ENCODE data around the gene PPT2. TPM values are rescaled to one million over a fixed set of nuclear protein-coding genes. Genes with fewer than 3 reads are reported as not detected.
A peak's percentile ranks its signal among the peaks of the same experiment; 100 is the strongest.

PPT2 gene
- total and polyA plus RNA-seq, 9 donors: 33.5 to 63.9 (median 43.9) TPM

DNA sequence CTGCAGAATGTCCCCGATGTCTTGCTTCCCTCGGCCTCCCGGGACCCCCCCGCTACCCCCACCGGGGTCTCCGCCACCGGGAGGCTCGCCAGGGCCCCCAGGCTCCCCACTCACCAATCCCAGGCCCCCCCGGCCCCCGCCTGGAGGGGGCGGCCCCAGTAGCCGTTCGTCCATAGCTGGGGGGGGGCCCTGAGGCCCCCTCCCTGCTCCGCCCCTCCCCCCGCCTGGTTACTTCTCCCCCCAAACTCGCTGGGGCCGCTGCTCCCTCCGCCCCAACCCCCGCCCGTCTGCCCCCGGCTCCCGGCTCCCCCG lies 35.8 kb downstream of the PPT2 start:
- H3K36me3 ChIP-seq: no peaks in the 10 kb centered on the region
- peak overlapping the region; percentile 55 for H3K4me3 ChIP-seq
- H3K27ac ChIP-seq: peak overlapping the region; percentile 93 to 95
- 0 to 5% (median 0%) methylated on average over 8 to 23 of the region's 23 CpGs for WGBS, 3 donors
- intact Hi-C loops (cut with DNase I): loop anchor here in 1 of 4 donors (10.0 kb wide), 2 partner anchors 465 to 785 kb away; partner anchors contain the start of genes DDAH2, LY6G6C and MPIG6B
- TF ChIP-seq EP300 (IDR thresholded peaks at IDR 0.05): no peak
- no peak for TF ChIP-seq POLR2A (IDR thresholded peaks at IDR 0.05)
- TF ChIP-seq, protein P1, sequence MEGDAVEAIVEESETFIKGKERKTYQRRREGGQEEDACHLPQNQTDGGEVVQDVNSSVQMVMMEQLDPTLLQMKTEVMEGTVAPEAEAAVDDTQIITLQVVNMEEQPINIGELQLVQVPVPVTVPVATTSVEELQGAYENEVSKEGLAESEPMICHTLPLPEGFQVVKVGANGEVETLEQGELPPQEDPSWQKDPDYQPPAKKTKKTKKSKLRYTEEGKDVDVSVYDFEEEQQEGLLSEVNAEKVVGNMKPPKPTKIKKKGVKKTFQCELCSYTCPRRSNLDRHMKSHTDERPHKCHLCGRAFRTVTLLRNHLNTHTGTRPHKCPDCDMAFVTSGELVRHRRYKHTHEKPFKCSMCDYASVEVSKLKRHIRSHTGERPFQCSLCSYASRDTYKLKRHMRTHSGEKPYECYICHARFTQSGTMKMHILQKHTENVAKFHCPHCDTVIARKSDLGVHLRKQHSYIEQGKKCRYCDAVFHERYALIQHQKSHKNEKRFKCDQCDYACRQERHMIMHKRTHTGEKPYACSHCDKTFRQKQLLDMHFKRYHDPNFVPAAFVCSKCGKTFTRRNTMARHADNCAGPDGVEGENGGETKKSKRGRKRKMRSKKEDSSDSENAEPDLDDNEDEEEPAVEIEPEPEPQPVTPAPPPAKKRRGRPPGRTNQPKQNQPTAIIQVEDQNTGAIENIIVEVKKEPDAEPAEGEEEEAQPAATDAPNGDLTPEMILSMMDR (IDR thresholded peaks at IDR 0.05): no peak
- H3K27me3 ChIP-seq: no peaks in the 10 kb centered on the region
- DNase-seq: peak in 4 of 5 donors; percentile 72 to 85 (median 79)
- no peaks in the 10 kb centered on the region for H3K9me3 ChIP-seq
- peaks cover 5% of the 10 kb centered on the region for H3K4me1 ChIP-seq (ENCODE audit: insufficient read depth)

DNA sequence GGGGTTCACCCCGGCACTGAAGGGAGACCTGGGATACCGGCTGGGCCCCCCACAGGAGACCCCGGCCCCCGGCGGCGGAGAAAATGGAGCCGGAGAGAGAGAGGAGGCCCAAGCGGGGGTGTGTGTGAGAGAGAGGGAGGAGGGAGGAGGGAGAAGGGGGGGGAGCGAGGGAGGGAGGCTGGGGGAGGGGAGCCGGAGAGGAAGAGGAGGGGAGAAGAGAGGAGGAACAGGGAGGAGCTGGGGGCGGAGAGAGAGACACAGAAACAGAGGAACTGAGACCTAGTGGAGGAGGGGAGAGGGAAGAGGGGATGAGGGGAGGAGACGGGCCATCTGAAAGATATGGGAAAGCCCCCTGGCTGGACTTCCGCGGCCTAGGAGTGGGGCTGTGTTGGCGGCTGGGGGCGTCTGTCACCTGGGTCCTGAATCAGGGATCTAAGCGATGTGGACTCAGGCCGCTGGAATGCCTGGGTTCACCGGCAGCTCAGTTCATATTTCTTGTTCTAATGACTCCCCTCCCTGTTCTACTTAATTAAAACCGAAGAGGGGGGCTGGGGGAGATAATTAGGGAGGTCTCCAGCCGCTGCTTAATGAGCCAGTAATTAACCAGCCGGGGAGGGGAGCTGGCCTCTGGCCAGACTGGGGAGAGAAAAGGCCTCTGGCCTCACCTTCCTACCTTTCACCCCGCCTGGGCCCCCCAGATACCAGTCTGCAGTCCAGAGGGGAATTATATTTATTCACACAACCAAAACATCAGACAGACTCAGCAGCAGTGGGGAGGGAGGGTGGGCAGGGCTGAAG lies 36.3 kb downstream of the PPT2 start, which contains the start of gene PBX2:
Gene PBX2, minus strand, starts transcription at position 149 of the 798 bp plus-strand sequence. CDS start 287 bp downstream, outside the sequence.
- intact Hi-C loops (cut with DNase I): loop anchor here in 1 of 4 donors (10.0 kb wide), 1 partner anchor 785 kb away; no protein-coding TSS in a partner anchor
- Histone ChIP-seq H3K4me3 (peak within 1 kb of the TSS; percentile 55), H3K27me3 (no peaks in the 10 kb centered on the region), H3K36me3 (no peaks in the 10 kb centered on the region), H3K9me3 (no peaks in the 10 kb centered on the region), H3K4me1 (ENCODE audit: insufficient read depth) (peaks cover 5% of the 10 kb centered on the region), H3K27ac (peak within 1 kb of the TSS; percentile 93 to 95)
- TF ChIP-seq EP300 (IDR thresholded peaks at IDR 0.05) (no peak), POLR2A (IDR thresholded peaks at IDR 0.05) (peak; percentile 87)
- TF ChIP-seq, protein P1 (IDR thresholded peaks at IDR 0.05): no peak
- 2% methylated on average over 19 to 23 of the region's 23 CpGs for WGBS, 3 donors
- peak; percentile 90 to 96 (median 95) for DNase-seq

DNA sequence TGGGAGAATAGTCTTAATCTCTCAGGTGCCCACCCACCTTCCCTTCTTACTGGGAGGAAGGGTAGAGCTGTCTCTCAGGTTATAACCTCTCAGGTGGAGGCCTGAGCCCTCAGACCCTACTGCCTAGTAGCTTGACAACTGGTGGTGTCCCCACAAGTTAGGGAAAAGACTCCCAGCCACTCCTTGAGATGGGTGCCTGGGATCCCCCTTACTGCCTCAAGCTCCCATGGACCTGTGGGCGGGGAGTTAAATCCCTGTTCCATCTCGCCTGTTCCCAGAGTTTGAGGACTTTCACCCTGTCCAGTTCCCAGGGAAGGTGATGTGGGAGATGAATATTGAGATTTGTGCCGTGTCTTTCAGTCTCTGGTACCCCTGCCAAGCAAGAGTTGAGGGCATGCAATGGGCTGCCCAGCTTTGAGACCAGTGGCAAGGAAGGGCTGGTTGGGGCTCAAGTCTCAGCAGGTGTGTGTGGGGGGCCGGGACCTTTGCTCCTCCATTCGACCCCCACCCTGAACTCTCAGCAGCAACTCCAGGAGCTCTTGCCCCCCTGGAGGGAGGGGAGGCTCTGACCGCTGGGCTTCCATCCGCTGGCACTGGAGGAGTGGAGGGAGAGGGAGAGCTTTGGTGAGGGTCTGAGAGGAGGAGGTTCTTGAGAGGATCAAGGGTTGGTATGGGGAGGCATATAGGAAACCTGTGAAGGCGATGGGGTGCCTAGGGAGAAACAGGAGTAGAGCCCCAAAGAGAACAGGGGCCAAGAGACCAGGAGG lies 37.2 kb downstream of the PPT2 start:
- DNase-seq: peak; percentile 27 to 53 (median 50)
- Histone ChIP-seq H3K36me3 (no peaks in the 10 kb centered on the region), H3K27me3 (no peaks in the 10 kb centered on the region), H3K9me3 (no peaks in the 10 kb centered on the region), H3K4me1 (ENCODE audit: insufficient read depth) (peaks cover 5% of the 10 kb centered on the region), H3K27ac (peak overlapping the region; percentile 93 to 95), H3K4me3 (peak overlapping the region; percentile 55)
- intact Hi-C loops (cut with DNase I): loop anchor here in 1 of 4 donors (10.0 kb wide), 1 partner anchor 784 kb away; no protein-coding TSS in a partner anchor
- 81 to 88% (median 84%) methylated on average over 8 of the region's 8 CpGs for WGBS, 3 donors
- TF ChIP-seq EP300 (IDR thresholded peaks at IDR 0.05) (no peak), POLR2A (IDR thresholded peaks at IDR 0.05) (no peak)
- TF ChIP-seq, protein P1 (IDR thresholded peaks at IDR 0.05): no peak
